Smooth muscle cell (in vitro differentiated cells): Measurements from ENCODE around the gene CELF1. TPM values are rescaled to one million over a fixed set of nuclear protein-coding genes. Genes with fewer than 3 reads are reported as not detected.

Source experiments
- DNase-seq: peaks from one replicate; lab custom pipeline; 2025; ENCODE audit not compliant: unreplicated experiment; lab: John Stamatoyannopoulos, UW
- H2AFZ ChIP-seq: fragments of 200-600 bp; sonication (generic); 2 replicates; pipeline ENCODE4 v1.6.0; 2016; ENCODE audit warnings: antibody characterized with exemption, low read depth, mild to moderate bottlenecking
- H3F3A ChIP-seq: fragments of 200-600 bp; sonication (generic); 2 replicates; pipeline ENCODE4 v1.6.0; 2017; ENCODE audit warnings: antibody characterized with exemption, low read depth
- H3K27ac ChIP-seq: fragments of 200-600 bp; sonication (generic); 2 replicates; pipeline ENCODE4 v1.5.1; 2016; ENCODE audit warnings: low read depth, mild to moderate bottlenecking
- H3K27me3 ChIP-seq: fragments of 200-600 bp; sonication (generic); 2 replicates; pipeline ENCODE4 v1.6.1; 2016; ENCODE audit warnings: low read depth, mild to moderate bottlenecking
- H3K36me3 ChIP-seq: fragments of 200-600 bp; sonication (generic); 2 replicates; pipeline ENCODE4 v1.5.1; 2016; ENCODE audit warnings: low read depth
- H3K4me1 ChIP-seq: fragments of 200-600 bp; sonication (generic); 2 replicates; pipeline ENCODE4 v1.5.1; 2016; ENCODE audit warnings: low read depth
- H3K4me2 ChIP-seq: fragments of 200-600 bp; sonication (generic); 2 replicates; pipeline ENCODE4 v1.6.0; 2016; ENCODE audit warnings: mild to moderate bottlenecking
- H3K4me3 ChIP-seq: fragments of 200-600 bp; sonication (generic); 2 replicates; pipeline ENCODE4 v1.5.1; 2016; ENCODE audit warnings: mild to moderate bottlenecking
- H3K79me2 ChIP-seq: fragments of 200-600 bp; sonication (generic); 2 replicates; pipeline ENCODE4 v1.6.0; 2016; ENCODE audit warnings: low read depth, mild to moderate bottlenecking
- H3K9ac ChIP-seq: fragments of 200-600 bp; sonication (generic); 2 replicates; pipeline ENCODE4 v1.6.0; 2016; ENCODE audit warnings: low read depth
- H3K9me3 ChIP-seq: fragments of 200-600 bp; sonication (generic); replicated peaks from 2 replicates; pipeline ENCODE4 v1.5.1; 2016; ENCODE audit warnings: low read depth
- H4K20me1 ChIP-seq: fragments of 200-600 bp; sonication (generic); 2 replicates; pipeline ENCODE4 v1.6.0; 2016; ENCODE audit warnings: low read depth
- WGBS: methylation state at CpG from one replicate; pipeline ENCODE4 v1.1.7; 2016; ENCODE audit warnings: low lambda C conversion rate; 5-methylcytosine and 5-hydroxymethylcytosine counted together
- polyA plus RNA-seq: library from polyadenylated mRNA; unstranded; fragments of >200 nt; fragmentation: Nextera tagmentation; extraction: Ambion mirVana; gene quantifications from 2 replicates; pipeline ENCODE4 v1.2.1, GENCODE V29; 2016
- total RNA-seq: library from RNA; depleted of rRNA; stranded (reverse); fragments of >200 nt; gene quantifications from 2 replicates; pipeline ENCODE4 v1.2.3, GENCODE V29; 2014
- TF ChIP-seq, protein P1 (sequence below): fragments of 200-600 bp; sonication (generic); IDR thresholded peaks from 2 replicates; pipeline ENCODE4 v1.5.1; 2017; ENCODE audit warnings: borderline replicate concordance, mild to moderate bottlenecking, antibody characterized with exemption; ENCODE audit not compliant: insufficient read depth, poor library complexity, severe bottlenecking

The CELF1 gene
- total and polyA plus RNA-seq, 2 experiments from 2014 or later: 42.5 to 64.8 TPM

GRCh38 chr11:47571357-47571729 is 18.4 kb upstream of the CELF1 start:
- Histone ChIP-seq H3K27me3 (no peaks in the 10 kb centered on the region), H3K36me3 (no peaks in the 10 kb centered on the region), H4K20me1 (peaks cover 6% of the 10 kb centered on the region), H3K9ac (no peak overlapping the region), H3K9me3 (no peaks in the 10 kb centered on the region), H3F3A (no peaks in the 10 kb centered on the region), H3K4me2 (no peak overlapping the region), H3K4me1 (no peaks in the 10 kb centered on the region), H3K4me3 (no peak overlapping the region), H3K79me2 (peaks cover 38% of the 10 kb centered on the region), H2AFZ (no peak overlapping the region), H3K27ac (peak overlapping the region; percentile 17)
- TF ChIP-seq, protein P1, sequence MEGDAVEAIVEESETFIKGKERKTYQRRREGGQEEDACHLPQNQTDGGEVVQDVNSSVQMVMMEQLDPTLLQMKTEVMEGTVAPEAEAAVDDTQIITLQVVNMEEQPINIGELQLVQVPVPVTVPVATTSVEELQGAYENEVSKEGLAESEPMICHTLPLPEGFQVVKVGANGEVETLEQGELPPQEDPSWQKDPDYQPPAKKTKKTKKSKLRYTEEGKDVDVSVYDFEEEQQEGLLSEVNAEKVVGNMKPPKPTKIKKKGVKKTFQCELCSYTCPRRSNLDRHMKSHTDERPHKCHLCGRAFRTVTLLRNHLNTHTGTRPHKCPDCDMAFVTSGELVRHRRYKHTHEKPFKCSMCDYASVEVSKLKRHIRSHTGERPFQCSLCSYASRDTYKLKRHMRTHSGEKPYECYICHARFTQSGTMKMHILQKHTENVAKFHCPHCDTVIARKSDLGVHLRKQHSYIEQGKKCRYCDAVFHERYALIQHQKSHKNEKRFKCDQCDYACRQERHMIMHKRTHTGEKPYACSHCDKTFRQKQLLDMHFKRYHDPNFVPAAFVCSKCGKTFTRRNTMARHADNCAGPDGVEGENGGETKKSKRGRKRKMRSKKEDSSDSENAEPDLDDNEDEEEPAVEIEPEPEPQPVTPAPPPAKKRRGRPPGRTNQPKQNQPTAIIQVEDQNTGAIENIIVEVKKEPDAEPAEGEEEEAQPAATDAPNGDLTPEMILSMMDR: no peak
- WGBS: 98% methylated on average over 4 of the region's 4 CpGs
- DNase-seq: no peak

DNA sequence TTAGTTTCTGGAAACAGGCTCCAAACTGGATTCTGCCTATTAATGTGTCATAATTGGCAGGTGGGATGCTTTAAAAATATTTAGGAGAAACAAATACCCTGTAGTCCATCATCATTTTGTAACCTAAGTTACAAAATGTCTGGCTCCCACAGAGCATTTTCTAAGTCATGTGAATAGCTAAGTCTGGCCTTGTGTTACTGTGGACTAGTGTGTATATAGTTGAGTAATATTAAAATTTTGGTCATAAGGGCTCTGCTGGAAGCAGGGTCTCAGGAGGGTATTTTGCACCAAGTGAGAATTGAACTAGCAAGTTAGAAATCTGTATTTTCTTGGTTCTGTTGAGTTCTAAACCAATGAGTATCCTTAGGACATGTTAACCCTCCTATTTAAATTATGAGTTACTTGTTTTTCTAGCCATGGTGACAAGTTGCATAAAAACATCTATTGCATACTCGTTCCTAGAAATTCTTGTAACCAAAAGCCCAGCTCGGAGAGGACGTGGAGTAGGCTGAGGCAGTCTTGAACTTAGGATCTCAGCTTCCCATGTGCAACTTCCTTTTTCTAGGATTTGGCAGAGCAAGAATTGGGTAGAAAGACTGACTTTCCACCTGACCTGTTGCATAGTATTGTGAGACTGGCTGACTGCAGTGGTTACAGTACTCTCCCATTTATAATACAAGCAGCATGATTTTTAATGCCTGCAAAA is 17.9 kb upstream of the CELF1 start:
- no peaks in the 10 kb centered on the region for H3K36me3 ChIP-seq
- no peak overlapping the region for H3K9ac ChIP-seq
- no peak for DNase-seq
- peaks cover 6% of the 10 kb centered on the region for H4K20me1 ChIP-seq
- H3K27ac ChIP-seq: no peak overlapping the region
- TF ChIP-seq, protein P1: no peak
- 97% methylated on average over 3 of the region's 3 CpGs for WGBS
- no peak overlapping the region for H2AFZ ChIP-seq
- no peak overlapping the region for H3K4me3 ChIP-seq
- H3K79me2 ChIP-seq: peaks cover 41% of the 10 kb centered on the region
- H3K27me3 ChIP-seq: no peaks in the 10 kb centered on the region
- H3F3A ChIP-seq: no peaks in the 10 kb centered on the region
- no peaks in the 10 kb centered on the region for H3K9me3 ChIP-seq
- H3K4me1 ChIP-seq: no peaks in the 10 kb centered on the region
- no peak overlapping the region for H3K4me2 ChIP-seq

GRCh38 chr11:47569646-47570045 is 16.7 kb upstream of the CELF1 start:
- Histone ChIP-seq H3K9me3 (no peaks in the 10 kb centered on the region), H3K36me3 (no peaks in the 10 kb centered on the region), H4K20me1 (peaks cover 6% of the 10 kb centered on the region), H3K4me3 (no peak overlapping the region), H3K4me1 (no peaks in the 10 kb centered on the region), H3K27ac (no peak overlapping the region), H3K4me2 (no peak overlapping the region), H2AFZ (no peak overlapping the region), H3K9ac (no peak overlapping the region), H3F3A (no peaks in the 10 kb centered on the region), H3K27me3 (no peaks in the 10 kb centered on the region), H3K79me2 (peaks cover 45% of the 10 kb centered on the region)
- TF ChIP-seq, protein P1: no peak
- 98% methylated on average over 7 of the region's 7 CpGs for WGBS
- no peak for DNase-seq

- peak overlapping the region; percentile 87 for H2AFZ ChIP-seq
- TF ChIP-seq, protein P1: no peak
- H3K9ac ChIP-seq: peak overlapping the region; percentile 87
- peak overlapping the region; percentile 100 for H3K4me2 ChIP-seq
- peak overlapping the region; percentile 95 for H3K4me3 ChIP-seq
- peak overlapping the region; percentile 31 for H3K27ac ChIP-seq
- no peaks in the 10 kb centered on the region for H3K4me1 ChIP-seq
- whole genome bisulfite sequencing: 37% methylated on average over 17 of the region's 17 CpGs
- peaks cover 6% of the 10 kb centered on the region for H4K20me1 ChIP-seq
- no peak for DNase-seq
- H3K27me3 ChIP-seq: no peaks in the 10 kb centered on the region
- no peaks in the 10 kb centered on the region for H3F3A ChIP-seq
- peaks cover 45% of the 10 kb centered on the region for H3K79me2 ChIP-seq
- no peaks in the 10 kb centered on the region for H3K9me3 ChIP-seq
- H3K36me3 ChIP-seq: no peaks in the 10 kb centered on the region
These were observed 13.3 kb upstream of the CELF1 start for GRCh38 chr11:47566149-47566698.
